ENCODE measurements around the gene FER. TPM values are rescaled to one million over a fixed set of nuclear protein-coding genes. Genes with fewer than 3 reads are reported as not detected.

Gene FER
- polyA plus RNA-seq, 1 of the 3 experiments (the other 2 are of a cell fraction): 1.8 TPM

GRCh38 chr5:109225716-109226625 lies 478.3 kb downstream of the FER start:
- Histone ChIP-seq H3K4me1 (ENCODE audit: control insufficient read depth in 1 of 2, insufficient read depth in 2 of 2, low read depth in 1 of 2, low read length in 1 of 2) (no peaks in the 10 kb centered on the region; a peak in 1 of 4 replicates), H3K36me3 (replicated peaks in 1 of 2; ENCODE audit: control insufficient read depth in 1 of 2, insufficient read depth in 2 of 2, low read length in 1 of 2) (no peaks in the 10 kb centered on the region), H3K27me3 (ENCODE audit: insufficient read depth) (no peaks in the 10 kb centered on the region), H3K9ac (no peak overlapping the region), H3K9me2 (no peaks in the 10 kb centered on the region), H3K27ac (ENCODE audit: low read depth in 2 of 2, low read length in 1 of 2) (no peak overlapping the region), H3F3A (replicated peaks; ENCODE audit: insufficient read depth) (no peaks in the 10 kb centered on the region), H3K79me2 (ENCODE audit: insufficient read depth) (no peaks in the 10 kb centered on the region), H4K20me1 (ENCODE audit: insufficient read depth) (no peaks in the 10 kb centered on the region), H3K9me3 (no peaks in the 10 kb centered on the region), H2AFZ (ENCODE audit: low read depth) (no peak overlapping the region), H3K4me2 (no peak overlapping the region), H3K4me3 (ENCODE audit: low read depth in 2 of 2, low read length in 1 of 2) (no peak overlapping the region)
- DNase-seq: no peak
- CTCF ChIA-PET: no interaction called here
- WGBS (ENCODE audit: low lambda C conversion rate): 72% methylated on average over 11 of the region's 11 CpGs
- POLR2A ChIA-PET: no interaction called here
- TF ChIP-seq EP300 (IDR thresholded peaks at IDR 0.05; ENCODE audit: borderline replicate concordance in 1 of 2, low read depth in 1 of 2, low read length in 1 of 2) (no peak), TAF1 (IDR thresholded peaks at IDR 0.05; ENCODE audit: borderline replicate concordance, low read depth, low read length) (no peak), TEAD4 (IDR thresholded peaks at IDR 0.05; ENCODE audit: borderline replicate concordance, insufficient read depth) (no peak), USF2 (IDR thresholded peaks at IDR 0.05; ENCODE audit: borderline replicate concordance, low read depth, low read length) (no peak), RXRA (IDR thresholded peaks at IDR 0.05; ENCODE audit: borderline replicate concordance, low read depth) (no peak), IRF3 (IDR thresholded peaks at IDR 0.05; ENCODE audit: low read depth, low read length) (no peak), YY1 (IDR thresholded peaks at IDR 0.05; ENCODE audit: low read depth) (no peak), FOXJ3 (CRISPR knock-in tag; IDR thresholded peaks at IDR 0.05) (no peak), RCOR1 (IDR thresholded peaks at IDR 0.05; ENCODE audit: low read length) (no peak), MEF2A (IDR thresholded peaks at IDR 0.05; ENCODE audit: borderline replicate concordance, low read depth) (no peak), CHD2 (IDR thresholded peaks at IDR 0.05; ENCODE audit: low read length, partially characterized antibody) (no peak), FOSL2 (IDR thresholded peaks at IDR 0.05; ENCODE audit: borderline replicate concordance, low read depth) (no peak), SMC3 (IDR thresholded peaks at IDR 0.05; ENCODE audit: low read depth, low read length) (no peak), GATA2 (CRISPR knock-in tag; IDR thresholded peaks at IDR 0.05) (no peak), POLR2AphosphoS5 (IDR thresholded peaks at IDR 0.05; ENCODE audit: low read depth, low read length) (no peak), ELF1 (IDR thresholded peaks at IDR 0.05) (no peak)
